NCI-H526 treated with DMSO at 0.1 percent for 48 hours (cell line): ENCODE measurements around the gene ATXN7L3.
A peak's percentile ranks its signal among the peaks of the same experiment; 100 is the strongest.
"Not testable (repeated sequence)": the region's sequence is repeated elsewhere in the genome, so short reads cannot be mapped to it uniquely, and the experiment has no call there.

Experiments used
- DNase-seq: peaks from one replicate; lab custom pipeline; 2025; lab: John Stamatoyannopoulos, UW

The ATXN7L3 gene

GRCh38 chr17:44199553-44200477, at the start of gene ATXN7L3:
TSS of gene ATXN7L3 (minus strand) at chr17:44199884. CDS start at chr17:44198070, 1,814 bp downstream.
- peak; percentile 94 for DNase-seq

GRCh38 chr17:44247876-44248736, 48.4 kb upstream of the ATXN7L3 start:
- no peak for DNase-seq

GRCh38 chr17:44247440-44247841, 47.8 kb upstream of the ATXN7L3 start:
- DNase-seq = no peak

GRCh38 chr17:44241106-44241624, 41.5 kb upstream of the ATXN7L3 start:
- no peak for DNase-seq

GRCh38 chr17:44237886-44238285, 38.2 kb upstream of the ATXN7L3 start:
- DNase-seq = not testable (repeated sequence)

- no peak for DNase-seq
These were observed 36.8 kb upstream of the ATXN7L3 start for GRCh38 chr17:44236444-44236991.

GRCh38 chr17:44235583-44235936, 35.9 kb upstream of the ATXN7L3 start:
- no peak for DNase-seq

- DNase-seq = no peak
These were observed 33.9 kb upstream of the ATXN7L3 start for GRCh38 chr17:44233582-44233981.

GRCh38 chr17:44232061-44232460, 32.4 kb upstream of the ATXN7L3 start:
- DNase-seq = no peak

- no peak for DNase-seq
These were observed 30.5 kb upstream of the ATXN7L3 start for GRCh38 chr17:44230140-44230539.

- DNase-seq = no peak
These were observed 29.4 kb upstream of the ATXN7L3 start for GRCh38 chr17:44229090-44229489.

GRCh38 chr17:44223541-44224071, 23.9 kb upstream of the ATXN7L3 start:
- DNase-seq = no peak

- DNase-seq = peak; percentile 70
These were observed 22.6 kb upstream of the ATXN7L3 start for GRCh38 chr17:44222112-44222869.

GRCh38 chr17:44221862-44222111, 22.1 kb upstream of the ATXN7L3 start:
- no peak for DNase-seq

- DNase-seq = peak; percentile 84
These were observed 21.6 kb upstream of the ATXN7L3 start for GRCh38 chr17:44221084-44221861.

- peak; percentile 56 for DNase-seq
These were observed 20.8 kb upstream of the ATXN7L3 start for GRCh38 chr17:44220213-44221083.

- DNase-seq = peak; percentile 56
These were observed 20.0 kb upstream of the ATXN7L3 start, which contains the start of gene UBTF for GRCh38 chr17:44219616-44220212. TSS of gene UBTF (minus strand) at chr17:44219675. CDS start at chr17:44218229, 1,446 bp downstream.

GRCh38 chr17:44219108-44219615, 19.5 kb upstream of the ATXN7L3 start:
- DNase-seq = no peak
